Muscle layer of colon (tissue), 2 donors: ENCODE measurements around the gene FGF14.

Experiments
- H3K27ac ChIP-seq: one replicate; pipeline ENCODE4 v1.7.0; 2013; ENCODE audit warnings: low read depth, mild to moderate bottlenecking, low read length, moderate library complexity
- H3K27me3 ChIP-seq, 2 donors: one replicate each; pipeline ENCODE4 v1.7.0; 2013; ENCODE audit warnings: low read length in 2 of 2, mild to moderate bottlenecking in 2 of 2; ENCODE audit not compliant: insufficient read depth in 2 of 2, control insufficient read depth in 1 of 2
- H3K36me3 ChIP-seq: one replicate; pipeline ENCODE4 v1.7.0; 2013; ENCODE audit warnings: mild to moderate bottlenecking, low read length; ENCODE audit not compliant: insufficient read depth
- H3K4me1 ChIP-seq: one replicate; pipeline ENCODE4 v1.7.0; 2013; ENCODE audit warnings: mild to moderate bottlenecking, low read length; ENCODE audit not compliant: insufficient read depth
- H3K4me3 ChIP-seq, 2 donors: one replicate each; pipeline ENCODE4 v1.7.0; 2013; ENCODE audit warnings: low read length in 2 of 2, low read depth in 1 of 2, mild to moderate bottlenecking in 1 of 2, moderate library complexity in 1 of 2
- H3K9ac ChIP-seq: one replicate; pipeline ENCODE4 v1.7.0; 2013; ENCODE audit warnings: low read length
- H3K9me3 ChIP-seq: one replicate; pipeline ENCODE4 v1.7.0; 2013; ENCODE audit warnings: mild to moderate bottlenecking, low read length
- donor health status: abdominal sarcoma.
- donor health status: Adenocarcinoma of cecum.

FGF14 gene

GRCh38 chr13:102220681-102221228 is 181.1 kb downstream of the FGF14 start:
- H3K4me1 ChIP-seq = no peaks in the 10 kb centered on the region
- no peak overlapping the region for H3K27ac ChIP-seq
- no peaks in the 10 kb centered on the region for H3K36me3 ChIP-seq
- H3K9me3 ChIP-seq = no peaks in the 10 kb centered on the region
- no peaks in the 10 kb centered on the region for H3K27me3 ChIP-seq
- no peak overlapping the region for H3K4me3 ChIP-seq
- no peak overlapping the region for H3K9ac ChIP-seq

DNA sequence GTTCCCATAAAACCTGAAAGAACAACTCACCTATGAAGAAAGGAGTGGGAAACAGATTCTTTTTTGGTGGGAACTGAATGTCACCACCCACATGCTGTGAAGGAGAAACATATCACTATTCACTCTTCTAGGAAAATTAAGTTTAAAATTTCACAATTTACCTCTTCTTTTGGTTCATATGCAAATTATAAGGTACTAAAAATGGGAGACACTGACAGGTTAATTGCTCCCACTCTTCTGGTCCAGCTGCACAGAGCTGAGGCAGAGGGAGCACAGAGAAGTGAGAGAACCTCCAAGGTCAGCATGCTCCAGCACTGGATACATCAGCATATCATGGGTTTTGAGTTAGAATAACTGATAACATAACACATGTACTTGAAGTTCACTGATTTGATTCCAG is 186.9 kb downstream of the FGF14 start:
- Histone ChIP-seq H3K27ac (no peak overlapping the region), H3K4me3 (no peak overlapping the region), H3K36me3 (no peaks in the 10 kb centered on the region), H3K27me3 (no peaks in the 10 kb centered on the region), H3K4me1 (no peaks in the 10 kb centered on the region), H3K9me3 (no peaks in the 10 kb centered on the region), H3K9ac (no peak overlapping the region)

DNA sequence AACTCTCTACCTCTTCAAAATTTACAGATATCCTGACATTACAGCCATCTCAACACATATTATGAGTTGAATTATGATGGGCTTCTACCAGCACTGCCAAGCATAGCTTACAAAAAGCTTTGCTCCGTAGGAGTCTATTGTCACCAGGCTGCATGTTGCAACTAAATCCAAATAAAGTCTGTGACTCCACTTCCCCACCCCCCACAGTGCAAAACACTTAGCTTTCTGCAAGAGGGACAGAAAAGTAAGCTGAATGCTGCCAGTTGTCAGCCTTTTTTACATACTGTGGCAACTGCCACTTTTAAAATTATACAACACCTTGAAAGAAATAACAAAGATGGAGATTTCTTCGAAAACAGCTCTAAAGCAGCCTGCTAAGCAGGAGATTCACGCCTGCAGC is 189.1 kb downstream of the FGF14 start:
- Histone ChIP-seq H3K4me1 (no peaks in the 10 kb centered on the region), H3K4me3 (no peak overlapping the region), H3K9me3 (no peaks in the 10 kb centered on the region), H3K36me3 (no peaks in the 10 kb centered on the region), H3K27ac (no peak overlapping the region), H3K27me3 (no peaks in the 10 kb centered on the region), H3K9ac (no peak overlapping the region)

DNA sequence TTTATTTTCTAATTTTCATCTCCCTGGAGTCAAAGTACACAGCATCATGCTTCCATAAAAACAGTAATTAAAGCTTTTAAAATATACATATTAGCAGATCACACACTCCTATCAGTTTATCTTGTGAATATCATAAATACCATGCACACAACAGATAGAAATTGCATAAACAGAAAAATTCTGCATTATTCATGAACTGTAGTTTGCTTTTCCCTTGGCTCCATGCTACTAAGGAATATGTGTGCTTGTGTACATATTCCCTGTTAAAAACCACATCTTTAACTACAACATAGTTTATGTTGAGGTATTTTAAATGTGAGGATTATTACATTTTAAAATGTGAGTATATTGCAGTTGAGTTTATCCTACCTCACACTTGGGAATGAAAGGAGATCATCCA is 193.5 kb downstream of the FGF14 start:
- no peaks in the 10 kb centered on the region for H3K27me3 ChIP-seq
- no peak overlapping the region for H3K9ac ChIP-seq
- no peak overlapping the region for H3K27ac ChIP-seq
- H3K9me3 ChIP-seq = no peaks in the 10 kb centered on the region
- no peak overlapping the region for H3K4me3 ChIP-seq
- no peaks in the 10 kb centered on the region for H3K4me1 ChIP-seq
- H3K36me3 ChIP-seq = no peaks in the 10 kb centered on the region

- H3K4me1 ChIP-seq = no peaks in the 10 kb centered on the region
- no peaks in the 10 kb centered on the region for H3K9me3 ChIP-seq
- no peaks in the 10 kb centered on the region for H3K27me3 ChIP-seq
- no peaks in the 10 kb centered on the region for H3K36me3 ChIP-seq
- H3K4me3 ChIP-seq = no peak overlapping the region
- no peak overlapping the region for H3K9ac ChIP-seq
- no peak overlapping the region for H3K27ac ChIP-seq
Observed at GRCh38 chr13:102207680-102208342, 194.0 kb downstream of the FGF14 start.

GRCh38 chr13:102203718-102204117 is 198.1 kb downstream of the FGF14 start:
- Histone ChIP-seq H3K27ac (no peak overlapping the region), H3K36me3 (no peaks in the 10 kb centered on the region), H3K4me1 (no peaks in the 10 kb centered on the region), H3K9ac (no peak overlapping the region), H3K9me3 (no peaks in the 10 kb centered on the region), H3K4me3 (no peak overlapping the region), H3K27me3 (no peaks in the 10 kb centered on the region)

- H3K27me3 ChIP-seq = no peaks in the 10 kb centered on the region
- no peak overlapping the region for H3K9ac ChIP-seq
- no peaks in the 10 kb centered on the region for H3K4me1 ChIP-seq
- H3K36me3 ChIP-seq = no peaks in the 10 kb centered on the region
- no peaks in the 10 kb centered on the region for H3K9me3 ChIP-seq
- no peak overlapping the region for H3K4me3 ChIP-seq
- H3K27ac ChIP-seq = no peak overlapping the region
Observed at GRCh38 chr13:102198418-102199311, 203.2 kb downstream of the FGF14 start.

- no peak overlapping the region for H3K9ac ChIP-seq
- no peaks in the 10 kb centered on the region for H3K27me3 ChIP-seq
- H3K27ac ChIP-seq = no peak overlapping the region
- no peak overlapping the region for H3K4me3 ChIP-seq
- no peaks in the 10 kb centered on the region for H3K36me3 ChIP-seq
- no peaks in the 10 kb centered on the region for H3K4me1 ChIP-seq
- no peaks in the 10 kb centered on the region for H3K9me3 ChIP-seq
Observed at GRCh38 chr13:102197193-102197592, 204.7 kb downstream of the FGF14 start.

DNA sequence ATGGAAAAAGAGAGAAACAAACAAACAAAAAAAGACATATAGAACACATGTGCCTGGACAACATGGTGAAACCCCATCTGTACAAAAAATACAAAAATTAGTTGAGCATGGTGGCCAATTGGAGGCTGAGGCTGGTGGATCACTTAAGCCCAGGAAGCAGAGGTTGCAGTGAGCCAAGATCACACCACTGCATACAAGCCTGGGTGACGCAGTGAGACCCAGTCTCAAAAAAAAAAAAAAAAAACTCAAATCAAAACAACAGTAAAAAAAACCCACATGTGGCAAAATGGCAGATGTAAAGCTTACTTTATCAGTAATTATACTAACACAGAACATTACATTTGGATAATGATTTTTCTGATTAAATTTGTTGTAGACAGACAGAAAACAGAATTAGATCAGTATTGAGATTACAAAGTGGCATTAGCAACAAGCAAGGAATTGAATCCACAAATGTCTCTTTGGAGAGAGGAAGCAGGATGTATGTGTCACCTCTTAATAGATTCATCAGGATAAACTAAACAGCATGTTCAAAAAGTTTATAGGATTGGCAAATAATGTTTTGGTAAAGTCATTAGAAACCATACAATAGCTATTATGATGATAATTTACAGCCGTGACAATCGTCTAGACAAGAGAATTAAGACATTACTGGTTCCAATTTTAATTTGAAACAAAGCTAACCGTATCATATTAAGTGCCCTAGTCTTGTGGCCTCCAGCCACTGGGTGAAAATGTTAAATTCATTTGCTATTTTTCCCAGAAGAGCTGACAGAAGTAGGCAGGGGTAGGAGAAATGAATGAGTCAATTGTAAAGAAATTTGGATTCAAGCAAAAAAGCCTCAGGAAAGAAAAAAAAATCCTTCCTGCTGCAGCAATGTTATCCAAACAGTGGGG is 206.0 kb downstream of the FGF14 start:
- Histone ChIP-seq H3K9me3 (no peaks in the 10 kb centered on the region), H3K4me1 (no peaks in the 10 kb centered on the region), H3K4me3 (no peak overlapping the region), H3K36me3 (no peaks in the 10 kb centered on the region), H3K27me3 (no peaks in the 10 kb centered on the region), H3K9ac (no peak overlapping the region), H3K27ac (no peak overlapping the region)

GRCh38 chr13:102192858-102193257 is 209.0 kb downstream of the FGF14 start:
- H3K9me3 ChIP-seq = no peaks in the 10 kb centered on the region
- no peaks in the 10 kb centered on the region for H3K27me3 ChIP-seq
- no peaks in the 10 kb centered on the region for H3K36me3 ChIP-seq
- no peak overlapping the region for H3K9ac ChIP-seq
- no peak overlapping the region for H3K27ac ChIP-seq
- H3K4me1 ChIP-seq = no peaks in the 10 kb centered on the region
- no peak overlapping the region for H3K4me3 ChIP-seq

DNA sequence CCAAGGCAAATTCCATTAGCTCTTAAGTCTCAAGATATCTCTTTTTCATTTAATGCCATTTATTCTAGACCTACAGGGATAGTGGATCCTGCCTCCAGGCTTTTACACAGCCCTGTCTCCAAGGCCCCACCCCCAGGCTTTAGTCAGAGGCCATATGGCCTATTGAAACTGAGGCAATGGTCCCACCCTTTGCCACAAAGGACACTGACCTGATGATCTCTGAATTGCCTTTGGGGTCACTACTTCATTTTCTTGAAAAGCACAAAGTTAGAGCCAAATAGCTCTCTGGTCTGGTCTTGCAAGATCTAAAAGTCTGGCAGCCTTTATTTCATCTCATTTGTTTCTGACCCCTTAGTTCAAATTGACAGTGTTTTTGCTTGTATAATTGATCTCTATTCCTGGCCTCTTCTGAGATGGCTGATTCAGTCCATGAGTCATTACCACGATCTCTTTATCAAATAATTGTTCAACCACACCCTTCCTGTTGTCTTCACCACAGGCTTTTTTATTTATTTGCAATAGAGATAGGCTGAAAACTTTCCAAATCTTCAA is 209.8 kb downstream of the FGF14 start:
- no peak overlapping the region for H3K27ac ChIP-seq
- no peaks in the 10 kb centered on the region for H3K27me3 ChIP-seq

More for the DNA sequence above, 209.8 kb downstream of the FGF14 start:
- Histone ChIP-seq H3K4me1 (no peaks in the 10 kb centered on the region), H3K4me3 (no peak overlapping the region), H3K9me3 (no peaks in the 10 kb centered on the region), H3K36me3 (no peaks in the 10 kb centered on the region), H3K9ac (no peak overlapping the region)
